GM19351 (cell line): ENCODE results near the gene CASP9.
"Not testable (repeated sequence)": the region's sequence is repeated elsewhere in the genome, so short reads cannot be mapped to it uniquely, and the experiment has no call there.

Experiments
- ATAC-seq: cut with Tn5 transposase; IDR thresholded peaks from one replicate; pipeline ENCODE4 v1.9.1; 2021; ENCODE audit warnings: mild to moderate bottlenecking, moderate library complexity; ENCODE audit not compliant: unreplicated experiment

Gene CASP9

DNA sequence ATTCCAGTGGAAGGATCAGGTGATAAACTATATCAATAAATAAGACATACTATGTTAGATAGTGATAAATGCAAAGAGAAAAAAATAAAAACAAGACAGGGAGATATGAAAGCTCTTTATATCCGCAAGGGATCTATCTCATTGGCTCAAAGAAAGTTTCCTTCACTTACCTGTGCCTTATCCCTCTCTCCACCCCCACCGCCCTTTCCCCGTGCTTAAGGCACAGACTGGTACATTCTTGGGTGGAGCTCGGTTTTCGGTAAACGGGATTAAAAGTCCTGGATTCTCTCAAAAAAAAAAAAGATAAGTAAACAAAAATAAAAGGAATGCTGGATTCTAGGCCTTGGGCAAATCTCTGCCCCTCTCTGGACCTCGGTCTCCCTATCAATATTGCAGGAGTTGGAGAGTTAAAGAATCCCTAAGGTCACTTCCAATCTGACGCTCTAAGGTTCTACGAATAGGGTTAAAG is 2.0 kb upstream of the CASP9 start:
- no peak for ATAC-seq

DNA sequence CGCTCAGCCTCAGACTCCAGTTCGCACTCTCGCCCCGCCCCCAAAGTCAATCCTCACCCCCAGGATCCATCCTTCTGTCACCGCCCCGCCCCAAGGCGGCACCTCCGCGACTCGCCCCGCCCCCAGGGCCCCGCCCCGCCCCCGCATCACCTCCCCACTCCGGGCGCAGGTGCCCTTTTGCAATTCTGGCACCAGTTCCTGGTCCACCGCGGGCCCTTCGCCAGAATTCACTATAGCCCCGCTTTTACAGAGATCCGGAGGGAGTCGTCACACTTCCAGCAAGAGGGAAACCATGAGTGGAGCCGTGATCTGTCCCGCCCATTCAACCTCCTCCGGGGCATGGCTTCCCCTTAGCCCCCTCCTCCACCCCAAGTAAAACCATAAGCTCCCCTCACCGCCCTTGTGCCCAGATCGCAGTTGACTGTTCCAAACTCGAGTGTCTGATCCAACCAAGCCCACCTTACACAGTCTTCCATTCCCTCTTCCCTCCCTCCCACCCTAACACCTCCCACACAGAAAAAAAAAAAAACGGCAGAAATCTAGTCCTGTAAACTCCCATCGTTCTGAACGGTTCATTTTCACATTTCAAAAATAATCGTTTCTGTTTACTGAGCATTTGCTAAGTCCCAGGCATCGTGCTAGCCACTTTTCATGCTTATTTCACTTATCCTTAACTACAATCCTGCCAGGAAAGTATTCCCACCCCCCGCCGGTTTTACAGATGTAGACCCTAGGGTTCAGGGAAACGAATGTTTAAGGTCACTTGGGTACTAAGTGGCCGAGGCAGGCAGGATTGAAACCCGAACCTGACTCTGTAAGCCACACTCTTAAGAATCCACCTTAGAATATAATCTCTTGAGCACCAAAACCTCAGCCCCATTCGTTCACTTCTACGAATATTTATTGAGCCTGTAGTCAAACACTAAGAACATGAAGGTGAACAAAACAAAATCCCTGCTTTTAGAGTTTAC is 1.3 kb upstream of the CASP9 start:
- peak; percentile 35 for ATAC-seq

DNA sequence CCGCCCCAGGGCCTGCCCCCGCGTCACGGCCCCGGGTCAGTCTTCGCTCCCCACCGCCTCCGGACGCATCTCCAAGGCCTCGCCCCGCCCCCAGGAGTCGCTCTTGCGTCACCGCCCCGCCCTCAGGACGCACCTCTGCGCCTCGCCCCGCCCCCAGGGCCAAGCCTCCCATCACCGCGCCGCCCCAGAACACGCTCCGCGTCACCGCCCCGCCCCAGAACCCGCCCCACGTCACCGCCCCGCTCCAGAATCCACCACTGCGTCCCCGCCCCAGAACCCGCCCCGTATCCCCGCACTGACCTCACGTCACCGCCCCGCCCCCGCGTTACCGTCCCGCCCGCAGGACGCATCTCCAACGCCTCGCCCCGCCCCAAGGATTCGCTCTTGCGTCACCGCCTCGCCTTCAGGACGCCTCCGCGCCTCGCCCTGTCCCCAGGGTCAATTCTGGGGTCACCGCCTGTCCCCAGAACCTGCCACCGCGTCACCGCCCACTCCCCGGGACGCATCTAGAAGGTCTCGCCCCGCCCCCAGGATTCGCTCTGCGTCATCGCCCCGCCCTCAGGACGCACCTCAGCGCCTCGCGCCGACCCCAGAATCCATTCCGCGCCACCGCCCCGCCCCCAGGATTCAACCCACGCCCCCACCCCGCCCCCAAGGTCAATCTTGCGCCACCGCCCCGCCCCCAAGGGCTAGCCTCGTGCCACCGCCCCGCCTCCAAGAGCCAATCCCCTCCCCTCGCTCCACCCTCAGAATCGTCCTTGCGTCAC is 451 bp upstream of the CASP9 start:
- ATAC-seq: peak; percentile 37

DNA sequence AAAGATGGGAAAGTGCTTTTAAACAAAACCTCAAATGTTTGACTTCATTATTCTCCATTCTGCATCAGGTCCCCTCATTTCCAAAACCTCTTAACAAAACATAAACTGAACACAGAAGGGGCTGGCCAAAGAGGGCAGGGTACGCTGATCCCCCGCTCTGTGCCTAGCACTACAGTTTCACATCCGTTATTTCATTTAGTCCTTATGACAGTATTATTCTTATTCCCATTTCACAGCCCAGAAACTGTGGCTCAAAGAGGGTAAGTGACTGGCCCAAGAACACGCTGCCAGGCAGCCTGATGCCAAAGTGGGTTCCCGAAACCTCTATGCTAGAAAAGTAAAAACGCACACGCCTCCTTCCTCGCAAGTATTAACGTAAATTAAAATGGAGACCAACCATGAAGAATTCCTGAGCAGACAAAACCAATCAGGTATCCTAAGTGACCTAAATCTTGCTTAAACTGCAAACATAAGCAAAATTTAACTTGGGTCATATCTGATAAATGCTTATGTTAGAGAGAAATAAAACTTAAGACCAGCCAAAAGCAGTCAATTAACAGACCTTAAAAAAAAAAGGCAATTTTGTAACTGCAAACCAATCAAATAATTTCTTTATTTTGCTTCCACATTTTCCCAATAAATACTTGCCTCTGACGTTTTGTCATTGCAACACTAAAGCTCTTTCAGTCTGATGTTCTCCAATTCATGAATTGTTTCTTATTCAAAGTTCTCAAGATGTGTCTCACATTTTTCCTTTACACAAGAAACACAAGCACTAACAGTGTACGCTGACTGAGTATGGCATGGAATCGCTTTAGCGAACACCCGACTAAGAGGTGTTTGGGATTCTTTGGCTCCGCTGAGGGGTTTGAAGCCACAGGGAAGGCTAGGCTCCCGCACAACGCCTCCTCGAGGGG is 653 bp downstream of the CASP9 start:
- ATAC-seq: no peak

DNA sequence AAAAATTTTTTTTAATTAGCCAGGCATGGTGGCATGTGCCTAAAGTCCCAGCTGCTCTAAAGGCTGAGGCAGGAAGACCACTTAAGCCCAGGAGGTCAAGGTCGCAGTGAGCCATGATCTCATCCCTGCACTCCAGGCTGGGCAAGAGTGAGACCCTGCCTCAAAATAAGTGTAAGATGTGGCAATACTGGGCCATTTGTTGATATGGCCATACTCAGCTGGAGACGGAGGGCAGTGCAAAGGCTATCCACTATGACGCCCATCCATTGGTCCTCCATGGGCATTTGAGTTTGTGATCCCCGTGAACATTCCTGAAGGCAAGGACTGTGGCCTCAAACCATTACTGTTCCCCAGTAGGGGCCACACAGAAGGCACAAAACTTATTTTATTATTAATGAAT is 1.5 kb downstream of the CASP9 start:
- ATAC-seq: no peak

DNA sequence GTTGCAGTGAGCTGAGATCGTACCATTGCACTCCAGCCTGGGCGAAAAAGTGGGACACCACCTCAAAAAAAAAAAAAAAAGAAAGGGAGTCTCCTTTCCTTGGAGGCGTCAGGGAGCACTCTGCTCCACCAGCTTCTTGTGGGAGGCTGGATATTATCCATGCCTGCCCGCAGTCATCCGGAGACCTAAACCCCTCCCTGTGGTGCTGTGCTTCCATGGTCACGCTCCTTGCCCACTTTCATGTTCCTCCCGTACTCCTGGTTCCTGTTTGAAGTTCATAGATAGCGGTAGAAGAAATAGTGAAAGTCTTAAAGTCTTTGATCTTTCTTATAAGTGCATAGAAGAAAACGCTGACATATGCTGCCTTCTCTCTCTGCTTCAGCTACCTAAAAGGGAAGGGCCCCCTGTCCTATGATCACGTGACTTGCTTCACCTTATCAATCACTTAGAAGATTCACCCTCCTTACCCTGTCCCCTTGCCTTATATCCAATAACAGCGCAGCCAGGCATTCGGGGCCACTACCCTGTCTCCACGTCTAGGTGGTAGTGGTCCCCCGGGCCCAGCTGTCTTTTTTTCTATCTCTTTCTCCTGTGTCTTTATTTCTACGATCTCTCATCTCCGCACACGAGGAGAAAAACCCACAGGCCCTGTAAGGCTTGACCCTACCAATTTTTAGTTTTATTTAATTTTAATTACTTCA is 2.7 kb downstream of the CASP9 start:
- not testable (repeated sequence) for ATAC-seq

DNA sequence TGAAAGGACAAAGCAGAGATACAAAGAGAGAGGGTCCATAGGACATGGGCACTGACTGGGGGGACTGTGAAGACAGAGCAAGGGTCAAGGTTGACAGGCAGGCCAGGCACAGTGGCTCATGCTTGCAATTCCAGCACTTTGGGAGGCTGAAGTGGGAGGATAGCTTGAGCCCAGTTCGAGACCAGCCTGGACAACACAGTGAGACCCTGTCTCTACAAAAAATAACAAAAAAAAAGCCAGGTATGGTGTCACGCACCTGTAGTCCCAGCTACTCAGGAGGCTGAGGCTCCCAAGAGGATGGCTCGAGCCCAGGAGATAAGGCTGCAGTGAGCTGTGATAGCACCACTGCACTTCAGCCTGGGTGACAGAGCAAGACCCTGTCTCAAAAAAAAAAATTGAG is 4.4 kb downstream of the CASP9 start:
- no peak for ATAC-seq

DNA sequence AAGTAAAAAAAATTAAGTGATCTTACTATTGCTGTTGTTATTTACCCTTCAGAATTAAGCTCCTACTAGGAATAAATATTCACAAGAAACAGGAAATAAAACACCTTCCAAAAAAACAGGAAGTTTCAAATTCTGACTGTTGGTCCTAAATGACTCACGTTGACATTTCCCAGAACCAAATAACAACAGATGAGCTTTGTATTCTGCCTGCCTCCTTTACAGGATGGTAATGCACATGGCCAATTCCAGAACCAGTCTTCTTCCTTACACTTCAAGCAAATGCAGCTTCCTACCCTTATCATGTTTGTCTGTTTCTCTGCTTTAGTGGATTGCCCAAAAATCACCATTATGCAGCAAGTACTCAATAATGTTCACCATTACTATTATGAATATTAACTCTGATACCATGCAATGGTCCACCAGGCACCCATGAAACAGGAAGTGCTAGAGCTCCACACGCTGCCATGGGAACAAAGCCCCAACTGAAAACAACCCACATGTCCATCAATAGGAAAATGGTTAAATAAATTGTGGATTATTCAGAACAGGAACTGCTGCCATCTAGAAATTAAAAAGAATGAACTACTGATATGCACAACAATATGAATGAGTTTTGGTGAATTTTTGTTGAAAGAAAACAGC is 8.9 kb downstream of the CASP9 start:
- no peak for ATAC-seq

DNA sequence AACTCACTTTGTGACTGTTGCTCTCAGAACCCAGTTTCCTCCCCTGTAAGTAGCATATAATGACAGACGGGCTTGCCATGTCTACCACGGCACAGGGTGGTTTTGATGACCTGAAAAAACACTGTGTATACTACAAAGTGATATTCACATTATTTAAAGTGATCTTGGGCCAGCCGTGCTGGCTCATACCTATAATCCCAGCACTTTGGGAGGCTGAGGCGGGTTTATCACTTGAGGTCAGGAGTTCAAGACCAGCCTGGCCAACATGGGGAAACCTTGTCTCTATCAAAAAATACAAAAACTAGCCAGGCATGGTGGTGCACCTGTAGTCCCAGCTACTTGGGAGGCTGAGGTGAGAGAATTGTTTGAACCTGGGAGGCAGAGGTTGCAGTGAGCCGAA is 9.5 kb downstream of the CASP9 start:
- ATAC-seq: not testable (repeated sequence)

DNA sequence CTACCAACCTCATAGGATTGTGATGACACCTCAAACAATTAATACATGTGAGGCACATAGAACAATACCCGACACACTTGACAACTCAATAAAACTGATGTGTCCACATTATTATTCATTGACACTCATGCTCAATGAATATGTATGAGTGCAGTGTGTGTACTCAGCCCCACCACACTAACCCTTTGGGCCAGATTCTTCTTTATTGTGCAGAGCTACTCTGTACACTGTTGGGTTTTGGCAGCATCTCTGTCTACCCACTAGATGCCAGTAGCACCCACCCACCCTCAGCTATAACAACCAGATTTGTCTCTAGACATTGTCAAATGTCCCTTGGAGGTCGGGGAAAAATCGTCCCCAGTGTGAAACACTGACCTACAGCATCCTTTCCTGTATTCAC is 10.1 kb downstream of the CASP9 start:
- no peak for ATAC-seq

DNA sequence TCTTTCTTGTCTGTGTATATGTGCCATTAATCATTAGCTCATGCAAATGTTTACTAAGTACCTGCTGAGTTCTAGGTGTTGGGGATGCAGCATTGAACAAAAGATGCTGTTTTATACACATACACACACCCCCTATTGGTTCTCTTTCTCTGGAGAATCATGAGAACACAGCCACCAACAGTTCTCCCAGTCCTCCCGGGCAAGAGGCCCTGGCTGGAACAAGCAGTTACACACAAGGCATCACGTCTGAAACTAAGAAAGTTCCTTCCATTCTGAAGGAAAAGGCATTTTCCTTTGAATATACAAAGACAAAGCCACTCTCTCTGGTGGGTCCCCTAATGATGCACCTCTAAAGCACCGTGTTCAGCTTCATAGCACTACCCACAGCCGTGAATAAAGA is 10.8 kb downstream of the CASP9 start:
- ATAC-seq: no peak

DNA sequence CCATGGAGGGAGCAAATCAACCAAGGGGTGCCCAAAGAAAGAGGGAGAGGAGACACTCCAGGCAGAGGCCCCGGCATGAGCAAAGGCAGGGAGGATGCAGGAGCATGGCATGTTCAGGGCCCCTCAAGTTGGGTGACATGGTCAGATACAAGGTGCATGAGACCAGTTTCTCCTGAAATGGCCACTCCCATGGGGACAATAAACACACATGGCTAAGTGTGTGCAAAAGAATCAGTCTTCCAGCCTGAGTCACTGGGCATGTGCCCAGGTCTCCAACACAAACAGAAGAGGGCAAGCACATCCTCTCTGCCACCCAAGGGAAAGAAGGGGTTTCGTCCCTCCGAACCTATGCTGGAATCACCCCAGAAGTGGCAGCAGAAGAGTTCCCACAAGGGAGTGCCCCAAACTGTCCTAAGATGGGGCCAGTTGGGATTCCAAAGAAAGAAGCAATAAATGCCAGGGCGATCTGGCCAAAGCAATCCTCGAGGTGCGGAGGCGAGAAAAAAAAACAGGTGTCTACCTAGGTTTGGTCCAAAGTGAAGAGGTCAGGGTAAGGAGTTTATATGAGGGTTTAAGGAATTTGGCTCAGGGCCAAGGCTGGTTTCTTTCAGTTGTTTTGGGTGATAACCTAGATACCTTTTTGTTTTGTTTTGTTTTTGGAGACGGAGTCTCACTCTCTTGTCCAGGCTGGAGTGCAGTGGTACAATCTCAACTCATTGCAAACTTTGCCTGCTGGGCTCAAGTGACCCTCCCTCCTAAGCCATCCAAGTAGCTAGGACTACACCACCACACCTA is 13.2 kb downstream of the CASP9 start:
- no peak for ATAC-seq

DNA sequence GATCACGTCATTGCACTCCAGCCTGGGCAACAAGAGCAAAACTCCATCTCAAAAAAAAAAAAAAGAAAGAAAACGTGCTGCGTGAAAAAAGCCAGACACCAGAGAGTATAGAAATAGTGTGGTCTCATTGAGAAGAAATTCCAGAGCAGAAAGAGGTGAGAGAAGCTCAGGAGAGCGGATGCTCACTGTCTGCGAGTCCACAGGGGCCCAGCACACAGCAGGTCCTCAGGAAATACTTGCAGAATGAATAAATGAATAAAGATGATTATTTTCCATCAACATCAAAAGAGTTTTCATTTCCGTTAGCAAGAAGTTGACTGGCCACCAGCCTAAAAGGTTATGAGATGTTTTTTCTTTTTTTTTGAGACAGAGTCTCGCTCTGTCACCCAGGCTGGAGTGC is 14.4 kb downstream of the CASP9 start:
- no peak for ATAC-seq

DNA sequence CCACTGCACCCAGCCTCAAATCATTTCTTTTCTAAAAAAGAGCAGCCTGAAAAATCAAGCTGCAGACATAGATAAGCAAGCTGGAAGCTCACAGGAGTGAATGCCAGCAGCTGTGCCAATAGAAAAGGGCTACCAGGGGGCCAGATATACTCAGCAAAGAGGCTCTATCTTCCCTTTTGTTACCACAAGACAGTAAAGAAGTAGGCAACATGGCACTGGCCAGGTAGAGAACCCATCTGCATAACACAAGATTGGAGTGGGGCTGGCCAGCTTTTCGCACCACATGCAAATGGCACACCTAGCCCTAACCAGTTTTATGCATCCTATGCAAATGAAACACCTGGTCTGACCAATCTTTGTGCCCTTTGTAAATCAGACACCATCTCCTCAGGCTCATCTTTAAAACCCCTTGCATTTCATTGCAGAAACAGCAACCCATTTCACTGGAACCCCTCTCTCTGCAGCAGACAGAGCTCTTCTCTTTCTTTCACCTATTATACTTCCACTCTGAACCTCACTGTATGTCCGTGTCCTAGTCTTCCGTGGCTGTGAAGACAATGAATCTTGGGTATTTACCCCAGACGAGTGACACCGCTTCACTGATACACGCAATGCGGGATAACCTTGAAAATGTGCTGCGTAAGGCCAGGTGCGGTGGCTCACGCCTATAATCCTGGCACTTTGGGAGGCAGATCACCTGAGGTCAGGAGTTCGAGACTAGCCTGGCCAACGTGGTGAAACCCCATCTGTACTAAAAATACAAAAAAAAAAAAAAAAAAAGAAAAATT is 15.1 kb downstream of the CASP9 start:
- no peak for ATAC-seq

DNA sequence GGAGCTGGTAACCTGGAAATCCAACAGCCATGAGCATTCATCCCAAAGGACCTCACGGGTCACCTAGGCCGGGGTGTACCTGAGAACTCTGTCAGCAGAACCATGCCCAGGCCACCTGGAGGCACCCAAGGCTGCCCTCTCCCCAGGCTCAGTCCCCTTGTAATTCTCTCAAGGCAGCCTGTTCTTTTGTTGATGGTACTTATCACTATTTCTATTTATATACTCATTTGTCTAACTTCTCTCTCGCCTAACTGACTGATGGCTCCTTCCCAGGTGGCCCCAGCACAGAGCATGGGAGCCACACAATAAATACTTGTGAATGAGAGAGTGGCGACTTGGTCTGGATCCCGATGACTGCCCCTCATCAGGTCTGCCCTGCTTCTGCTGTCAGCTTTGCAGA is 16.7 kb downstream of the CASP9 start:
- no peak for ATAC-seq

DNA sequence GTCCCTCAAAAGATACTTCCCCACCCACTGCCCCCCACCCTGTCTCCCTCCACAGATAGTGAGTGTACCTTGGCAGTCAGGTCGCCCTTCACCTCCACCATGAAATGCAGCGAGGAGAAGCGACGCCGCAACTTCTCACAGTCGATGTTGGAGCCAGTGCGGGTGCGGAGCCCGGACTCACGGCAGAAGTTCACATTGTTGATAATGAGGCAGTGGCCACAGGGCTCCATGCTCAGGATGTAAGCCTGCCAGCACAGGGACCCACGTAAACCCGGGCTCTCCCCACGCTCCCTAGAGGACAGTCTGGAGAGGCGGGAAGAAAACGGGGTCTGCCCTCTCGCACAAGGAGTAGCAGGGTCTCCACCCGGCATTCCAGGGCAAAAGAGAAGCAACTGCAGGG is 17.2 kb downstream of the CASP9 start:
- no peak for ATAC-seq

DNA sequence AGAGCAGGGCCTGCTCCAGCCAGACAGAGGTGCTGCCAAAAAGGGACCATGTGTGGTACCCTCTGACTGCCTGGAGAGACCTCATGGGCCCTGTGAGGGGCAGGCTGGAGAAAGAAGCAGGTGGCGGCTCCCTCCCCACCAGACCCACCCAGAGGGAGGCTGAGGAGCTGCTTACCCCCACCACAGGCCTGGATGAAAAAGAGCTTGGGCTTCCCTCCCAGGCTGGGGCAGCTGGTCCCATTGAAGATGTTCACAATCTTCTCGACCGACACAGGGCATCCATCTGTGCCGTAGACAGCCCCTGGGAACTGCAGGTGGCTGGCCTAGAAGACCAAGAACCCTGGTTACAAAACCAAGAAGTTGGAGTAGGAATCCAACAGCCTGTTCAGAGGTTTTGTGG is 19.6 kb downstream of the CASP9 start:
- no peak for ATAC-seq
